NB4 (cell line): ENCODE results near the gene NRDC.

Experiments
- CTCF ChIP-seq: IDR thresholded peaks from one replicate; pipeline ENCODE4 v1.5.1; 2012; ENCODE audit warnings: low read depth, low read length
- MAX ChIP-seq: IDR thresholded peaks from 2 replicates; pipeline ENCODE4 v1.6.1; 2011; ENCODE audit warnings: low read depth, low read length
- POLR2A ChIP-seq: IDR thresholded peaks from 2 replicates; pipeline ENCODE4 v1.6.1; 2011; ENCODE audit warnings: mild to moderate bottlenecking; ENCODE audit not compliant: insufficient read length; ENCODE audit errors: extremely low read depth

- TF ChIP-seq CTCF (no peak), POLR2A (no peak), MAX (no peak)
Measured at GRCh38 chr1:51750729-51751128, 127.8 kb downstream of the NRDC start.
